Motor neuron (in vitro differentiated cells): Measurements from ENCODE around the gene LTBP1. TPM values are rescaled to one million over a fixed set of nuclear protein-coding genes. Genes with fewer than 3 reads are reported as not detected.

Experiments
- ATAC-seq, 8 experiments: fragments of 200-7000 bp; cut with Tn5 transposase; replicated peaks in 6 of 8; 2 replicates each; pipeline ENCODE4 v1.8.0; 2021; ENCODE audit warnings: mild to moderate bottlenecking in 8 of 8, moderate library complexity in 8 of 8
- H3K27ac ChIP-seq, 2 donors: fragments of 250-450 bp; sonication (Bioruptor Pico); 2 replicates each; pipeline ENCODE4 v1.9.0; 2021; ENCODE audit warnings: antibody characterized with exemption in 2 of 2, mild to moderate bottlenecking in 2 of 2, moderate library complexity in 1 of 2
- H3K4me1 ChIP-seq, 2 donors: fragments of 250-450 bp; sonication (Bioruptor Pico); replicated peaks in 1 of 2; 2 replicates each; pipeline ENCODE4 v1.6.1; 2021; ENCODE audit warnings: antibody characterized with exemption in 2 of 2, mild to moderate bottlenecking in 2 of 2, moderate library complexity in 1 of 2
- H3K4me3 ChIP-seq, 5 donors: fragments of 250-450 bp; sonication (Bioruptor Pico); 2 replicates each; pipeline ENCODE4 v1.9.0; 2021; ENCODE audit warnings: antibody characterized with exemption in 5 of 5, mild to moderate bottlenecking in 5 of 5, moderate library complexity in 4 of 5
- WGBS, 10 experiments: fragments of 450-650 bp; shearing (Covaris generic); methylation state at CpG; one replicate each; pipeline ENCODE4 v1.0.0; 2022; 5-methylcytosine and 5-hydroxymethylcytosine counted together
- in situ Hi-C, 9 experiments: fragments of 400-800 bp; cut with MboI; loops; one replicate each; pipeline ENCODE4 v1.15.0; 2021; ENCODE audit warnings: low sequenced_read_pairs in 9 of 9, low pct_unique_long_range_greater_than_20kb in 2 of 9; ENCODE audit not compliant: unreplicated experiment in 9 of 9
- total RNA-seq, 8 experiments: library from RNA; unstranded; fragments of 300-600 nt; gene quantifications; 2 replicates each; pipeline versions ENCODE4 v1.2.3 to v1.2.4, GENCODE V29; 2022

LTBP1 gene
- total RNA-seq, 8 experiments from 2014 or later: 2.8 to 692 (median 20.8) TPM

- WGBS, 10 experiments: 49 to 100% (median 85%) methylated on average over 1 to 2 of the region's 2 CpGs; no CpG with 5 or more reads in 2 of the 10 experiments
- in situ Hi-C loops: no loop called here
- no peak for ATAC-seq
- Histone ChIP-seq H3K27ac (no peak overlapping the region), H3K4me3 (no peak overlapping the region), H3K4me1 (peaks cover 3 to 6% of the 10 kb centered on the region in 2 donors)
Measured at GRCh38 chr2:33287507-33288005, 340.8 kb downstream of the LTBP1 start.

GRCh38 chr2:33288011-33288410 is 341.3 kb downstream of the LTBP1 start:
- ATAC-seq: no peak
- in situ Hi-C loops: no loop called here
- H3K4me3 ChIP-seq: no peak overlapping the region
- H3K27ac ChIP-seq: no peak overlapping the region
- peaks cover 3 to 6% of the 10 kb centered on the region in 2 donors for H3K4me1 ChIP-seq
- WGBS, 10 experiments: 83 to 100% (median 85%) methylated on average over 1 of the region's 1 CpG; no CpG with 5 or more reads in 6 of the 10 experiments

DNA sequence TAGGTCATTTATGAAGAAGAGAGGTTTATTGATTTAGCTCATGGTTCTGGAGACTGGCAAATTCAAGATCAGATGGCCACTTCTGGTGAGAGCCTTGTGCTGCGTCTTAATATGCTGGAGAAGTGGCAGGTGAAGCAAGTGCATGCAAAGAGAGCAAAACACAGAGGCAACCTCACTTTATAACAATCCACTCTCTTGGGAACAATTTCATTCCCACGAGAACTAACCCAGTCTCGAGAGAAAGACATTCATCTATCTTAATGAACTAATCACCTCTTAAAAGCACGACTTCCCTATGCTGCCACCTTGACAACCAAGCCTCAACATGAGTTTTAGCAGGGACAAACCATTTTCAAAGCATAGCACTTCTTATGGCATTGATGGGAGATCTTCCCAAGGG is 343.2 kb downstream of the LTBP1 start:
- in situ Hi-C loops: no loop called here

DNA sequence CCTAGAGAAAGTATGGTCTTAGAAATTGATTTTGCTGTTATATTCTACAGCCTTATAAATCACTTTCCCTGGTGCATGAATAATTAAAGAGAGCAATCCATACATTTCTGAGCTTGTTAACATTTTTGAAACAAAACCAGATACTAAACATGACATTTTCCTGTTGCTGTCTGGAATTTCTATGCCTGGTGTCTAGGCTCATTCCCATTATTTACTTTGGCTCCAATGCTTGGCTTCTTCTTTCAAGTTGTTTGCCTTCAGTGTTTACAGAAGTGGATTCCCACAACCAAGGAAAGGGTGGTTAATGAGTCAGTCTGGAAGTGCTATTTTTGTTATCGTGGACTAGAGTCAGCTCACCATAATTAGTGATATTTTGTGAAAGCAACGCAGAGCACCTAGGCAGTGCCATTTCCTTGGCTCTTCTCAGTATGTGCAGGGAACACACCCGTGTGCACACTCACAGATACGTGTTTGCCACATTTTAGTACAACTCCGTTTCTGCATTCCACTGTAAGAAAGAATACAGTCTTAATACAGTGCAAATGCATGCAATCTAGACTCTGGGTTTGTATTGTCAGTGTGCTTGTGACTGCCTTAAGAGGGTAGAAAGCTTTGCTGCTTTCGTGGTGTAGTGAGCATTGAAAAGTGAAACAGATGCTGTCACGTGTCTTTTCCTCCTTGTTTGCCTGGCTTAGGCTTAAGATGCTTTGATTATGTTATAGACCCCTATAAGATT is 344.7 kb downstream of the LTBP1 start:
- WGBS, 10 experiments: 5 to 90% (median 58%) methylated on average over 2 to 7 of the region's 7 CpGs; no CpG with 5 or more reads in 1 of the 10 experiments
- Histone ChIP-seq H3K4me1 (peaks cover 3 to 6% of the 10 kb centered on the region in 2 donors), H3K27ac (peak overlapping the region in 1 of 2 donors; percentile 27), H3K4me3 (no peak overlapping the region)
- ATAC-seq: peak in 7 of 8 experiments; percentile 30 to 94 (median 55)
- in situ Hi-C loops: no loop called here

More for the DNA sequence above, 343.2 kb downstream of the LTBP1 start:
- peaks cover 3 to 6% of the 10 kb centered on the region in 2 donors for H3K4me1 ChIP-seq
- peak in 1 of 8 experiments; percentile 11 for ATAC-seq
- H3K27ac ChIP-seq: no peak overlapping the region
- H3K4me3 ChIP-seq: no peak overlapping the region
- 78 to 100% (median 83%) methylated on average over 1 to 3 of the region's 4 CpGs; no CpG with 5 or more reads in 5 of the 10 experiments for WGBS, 10 experiments

DNA sequence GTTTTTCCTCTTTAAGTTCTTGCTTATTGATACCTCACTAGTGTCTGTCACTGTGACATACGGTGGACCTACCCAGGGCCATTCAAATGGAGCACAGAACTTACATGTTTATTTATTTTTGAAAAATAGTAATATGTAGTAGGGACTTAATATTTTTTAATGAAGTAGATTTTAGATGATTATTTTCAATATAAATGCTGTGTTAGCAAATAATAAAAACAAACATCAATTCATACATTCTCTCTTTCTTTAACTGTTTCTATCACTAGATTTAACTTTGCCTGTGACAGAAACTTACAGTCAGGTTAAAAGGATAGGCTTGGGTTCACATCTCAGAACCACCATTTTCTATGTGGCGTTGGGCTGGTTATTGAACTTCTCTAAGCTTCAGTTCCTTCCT is 345.3 kb downstream of the LTBP1 start:
- in situ Hi-C loops: no loop called here
- no peak for ATAC-seq
- peak overlapping the region in 1 of 2 donors; percentile 27 for H3K27ac ChIP-seq

DNA sequence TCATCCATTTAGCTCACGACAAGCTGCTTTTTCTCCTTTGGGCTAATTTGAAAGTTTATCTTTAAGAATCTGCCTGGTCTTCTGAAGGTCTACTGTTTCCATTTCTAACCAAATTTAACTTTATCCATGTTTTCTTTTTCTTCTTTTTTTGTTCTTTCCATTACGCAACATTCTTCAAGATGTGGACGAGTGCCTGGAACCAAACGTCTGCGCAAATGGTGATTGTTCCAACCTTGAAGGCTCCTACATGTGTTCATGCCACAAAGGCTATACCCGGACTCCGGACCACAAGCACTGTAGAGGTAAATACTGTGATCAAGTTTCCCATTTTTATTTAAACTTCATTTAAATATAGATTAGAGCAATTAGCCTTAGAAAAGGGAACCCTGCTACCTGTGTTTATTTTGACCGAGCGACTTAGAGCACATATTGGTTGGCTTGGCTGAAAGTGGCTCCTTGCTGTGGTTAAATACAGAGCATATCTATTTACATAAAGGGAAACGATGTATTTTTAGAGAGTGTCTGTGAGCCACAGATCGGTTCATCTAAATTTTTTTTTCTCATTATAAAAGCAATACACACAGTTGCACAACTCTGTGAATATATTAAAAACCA is 346.3 kb downstream of the LTBP1 start:
- in situ Hi-C loops: no loop called here
- H3K4me3 ChIP-seq: no peak overlapping the region

More for the DNA sequence above, 345.3 kb downstream of the LTBP1 start:
- 75 to 100% (median 94%) methylated on average over 1 to 2 of the region's 2 CpGs for WGBS, 10 experiments
- Histone ChIP-seq H3K4me1 (peaks cover 3 to 8% of the 10 kb centered on the region in 2 donors), H3K4me3 (no peak overlapping the region)

GRCh38 chr2:33298233-33298632 is 351.5 kb downstream of the LTBP1 start:
- ATAC-seq: no peak
- WGBS, 10 experiments: 20 to 100% (median 86%) methylated on average over 1 to 3 of the region's 3 CpGs
- no peak overlapping the region for H3K27ac ChIP-seq

More for the DNA sequence above, 346.3 kb downstream of the LTBP1 start:
- ATAC-seq: no peak
- H3K27ac ChIP-seq: no peak overlapping the region
- peaks cover 3 to 10% of the 10 kb centered on the region in 2 donors for H3K4me1 ChIP-seq
- 64 to 95% (median 83%) methylated on average over 2 to 11 of the region's 11 CpGs for WGBS, 10 experiments

GRCh38 chr2:33301355-33301754 is 354.6 kb downstream of the LTBP1 start:
- no peak overlapping the region for H3K27ac ChIP-seq
- ATAC-seq: peak in 2 of 8 experiments; percentile 53 to 94
- in situ Hi-C loops: no loop called here
- no peak overlapping the region for H3K4me3 ChIP-seq
- H3K4me1 ChIP-seq: peaks cover 0 to 4% of the 10 kb centered on the region in 2 donors
- 40 to 100% (median 97%) methylated on average over 1 to 2 of the region's 3 CpGs; no CpG with 5 or more reads in 4 of the 10 experiments for WGBS, 10 experiments

More at GRCh38 chr2:33298233-33298632, 351.5 kb downstream of the LTBP1 start:
- H3K4me1 ChIP-seq: peaks cover 0 to 4% of the 10 kb centered on the region in 2 donors
- in situ Hi-C loops: no loop called here
- H3K4me3 ChIP-seq: no peak overlapping the region

DNA sequence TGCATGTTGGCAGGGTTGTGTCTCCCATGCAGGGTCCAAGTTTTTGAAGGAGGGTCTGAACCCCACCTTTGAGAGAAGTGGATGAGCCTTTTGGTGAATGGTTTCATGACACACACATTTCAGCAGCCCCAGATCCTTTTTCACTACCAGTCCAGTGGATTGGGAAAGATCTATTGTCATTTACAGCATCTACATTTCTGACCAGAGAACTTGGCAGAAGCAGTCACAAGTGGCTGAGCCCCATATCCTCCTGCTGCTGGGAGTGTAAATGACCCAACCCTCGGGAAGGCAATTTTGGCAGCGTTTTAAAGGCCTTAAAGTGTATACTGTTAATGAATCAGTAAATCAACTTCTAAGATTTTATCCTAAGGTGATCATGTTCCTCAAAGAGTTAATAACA is 355.6 kb downstream of the LTBP1 start:
- Histone ChIP-seq H3K27ac (no peak overlapping the region), H3K4me3 (no peak overlapping the region), H3K4me1 (no peaks in the 10 kb centered on the region)
- in situ Hi-C loops: no loop called here
- peak in 1 of 8 experiments; percentile 29 for ATAC-seq
- 40 to 100% (median 79%) methylated on average over 1 to 2 of the region's 2 CpGs; no CpG with 5 or more reads in 4 of the 10 experiments for WGBS, 10 experiments

DNA sequence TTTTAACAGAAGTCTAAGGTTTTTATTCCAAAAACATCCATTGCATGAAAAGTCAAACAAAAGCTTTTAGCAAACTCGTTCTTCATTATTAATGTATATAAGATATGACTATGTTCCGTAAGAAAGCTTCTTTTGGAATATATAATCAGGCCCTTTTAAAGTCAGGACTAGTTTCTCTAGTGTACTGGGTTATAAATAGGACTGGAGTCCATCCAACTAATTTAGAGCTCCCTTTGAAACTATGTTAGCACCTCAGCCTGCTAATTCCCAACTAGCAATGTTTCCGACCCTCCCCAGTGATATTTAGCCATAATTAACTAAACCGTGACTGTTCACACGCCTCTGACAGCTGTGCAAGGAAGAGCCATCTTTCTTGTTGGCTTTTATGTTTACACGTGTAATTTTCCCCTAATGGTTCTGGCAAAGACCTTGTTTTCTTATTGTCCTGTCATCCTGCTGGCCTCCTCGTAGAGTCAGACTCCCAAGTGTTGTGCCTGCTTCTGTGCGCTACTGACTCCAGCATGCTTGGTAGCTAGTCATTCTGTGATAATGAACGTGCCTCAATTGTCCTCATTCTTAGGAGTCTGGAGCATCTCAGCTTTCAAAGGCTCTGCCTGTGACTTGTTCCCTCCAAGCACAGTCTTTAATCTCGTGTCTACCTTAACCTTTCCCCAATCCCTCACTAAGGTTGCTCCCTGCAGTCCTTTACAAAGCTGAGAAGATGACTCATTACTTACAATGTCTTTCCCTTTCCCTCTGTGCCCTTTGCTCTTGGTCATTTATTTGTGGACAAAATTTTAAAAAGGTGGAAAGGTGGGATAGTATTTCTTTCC is 357.5 kb downstream of the LTBP1 start:
- Histone ChIP-seq H3K4me1 (no peaks in the 10 kb centered on the region), H3K27ac (no peak overlapping the region), H3K4me3 (no peak overlapping the region)
- 57 to 90% (median 73%) methylated on average over 1 to 8 of the region's 10 CpGs for WGBS, 10 experiments
- in situ Hi-C loops: no loop called here
- ATAC-seq: no peak

GRCh38 chr2:33307659-33308270 is 361.0 kb downstream of the LTBP1 start:
- H3K4me1 ChIP-seq: no peaks in the 10 kb centered on the region
- 42 to 93% (median 82%) methylated on average over 3 to 9 of the region's 9 CpGs; no CpG with 5 or more reads in 1 of the 10 experiments for WGBS, 10 experiments
- peak in 2 of 8 experiments; percentile 24 to 70 for ATAC-seq
- in situ Hi-C loops: no loop called here
- no peak overlapping the region for H3K4me3 ChIP-seq
- H3K27ac ChIP-seq: no peak overlapping the region

DNA sequence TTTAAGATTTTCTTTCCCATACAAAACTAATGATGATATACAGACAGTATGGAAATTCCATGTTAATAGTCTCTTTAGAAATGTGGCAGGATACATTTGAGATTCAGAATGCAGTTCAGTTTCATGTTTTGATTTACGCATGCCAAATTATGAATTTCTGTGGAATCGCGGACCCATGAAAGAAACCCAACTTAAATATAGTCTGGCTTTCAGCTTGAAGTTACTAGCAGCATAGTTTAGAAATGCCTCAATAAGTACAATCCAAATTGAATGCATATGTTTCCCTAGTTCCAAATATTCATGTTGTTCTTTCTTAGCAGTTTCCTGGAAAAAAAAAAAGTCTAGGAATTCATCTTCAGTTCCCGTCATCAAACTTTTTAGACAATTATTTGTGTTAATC is 365.6 kb downstream of the LTBP1 start:
- no peak overlapping the region for H3K27ac ChIP-seq
- 0 to 100% (median 93%) methylated on average over 3 to 4 of the region's 4 CpGs; no CpG with 5 or more reads in 1 of the 10 experiments for WGBS, 10 experiments
- no peaks in the 10 kb centered on the region for H3K4me1 ChIP-seq
- H3K4me3 ChIP-seq: no peak overlapping the region
- ATAC-seq: peak in 3 of 8 experiments; percentile 53 to 72 (median 61)
- in situ Hi-C loops: no loop called here
